ENCODE measurements around the gene KRT71.
A peak's percentile ranks its signal among the peaks of the same experiment; 100 is the strongest.

Gene KRT71

GRCh38 chr12:52535574-52535973, 17.4 kb downstream of the KRT71 start:
- H3K27me3 ChIP-seq (replicated peaks) = no peaks in the 10 kb centered on the region
- H3K4me3 ChIP-seq (ENCODE audit: low read depth, low read length) = no peak overlapping the region
- DNase-seq = no peak
- H3K36me3 ChIP-seq (replicated peaks) = no peaks in the 10 kb centered on the region
- H3K27ac ChIP-seq = no peak overlapping the region
- in situ Hi-C loops (cut with HindIII; ENCODE audit: low pct_ligation_motif_present, low sequenced_read_pairs) = no loop called here
- TF ChIP-seq, protein P1, sequence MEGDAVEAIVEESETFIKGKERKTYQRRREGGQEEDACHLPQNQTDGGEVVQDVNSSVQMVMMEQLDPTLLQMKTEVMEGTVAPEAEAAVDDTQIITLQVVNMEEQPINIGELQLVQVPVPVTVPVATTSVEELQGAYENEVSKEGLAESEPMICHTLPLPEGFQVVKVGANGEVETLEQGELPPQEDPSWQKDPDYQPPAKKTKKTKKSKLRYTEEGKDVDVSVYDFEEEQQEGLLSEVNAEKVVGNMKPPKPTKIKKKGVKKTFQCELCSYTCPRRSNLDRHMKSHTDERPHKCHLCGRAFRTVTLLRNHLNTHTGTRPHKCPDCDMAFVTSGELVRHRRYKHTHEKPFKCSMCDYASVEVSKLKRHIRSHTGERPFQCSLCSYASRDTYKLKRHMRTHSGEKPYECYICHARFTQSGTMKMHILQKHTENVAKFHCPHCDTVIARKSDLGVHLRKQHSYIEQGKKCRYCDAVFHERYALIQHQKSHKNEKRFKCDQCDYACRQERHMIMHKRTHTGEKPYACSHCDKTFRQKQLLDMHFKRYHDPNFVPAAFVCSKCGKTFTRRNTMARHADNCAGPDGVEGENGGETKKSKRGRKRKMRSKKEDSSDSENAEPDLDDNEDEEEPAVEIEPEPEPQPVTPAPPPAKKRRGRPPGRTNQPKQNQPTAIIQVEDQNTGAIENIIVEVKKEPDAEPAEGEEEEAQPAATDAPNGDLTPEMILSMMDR (IDR thresholded peaks at IDR 0.05; ENCODE audit: low read depth, low read length, missing control alignments) = no peak

DNA sequence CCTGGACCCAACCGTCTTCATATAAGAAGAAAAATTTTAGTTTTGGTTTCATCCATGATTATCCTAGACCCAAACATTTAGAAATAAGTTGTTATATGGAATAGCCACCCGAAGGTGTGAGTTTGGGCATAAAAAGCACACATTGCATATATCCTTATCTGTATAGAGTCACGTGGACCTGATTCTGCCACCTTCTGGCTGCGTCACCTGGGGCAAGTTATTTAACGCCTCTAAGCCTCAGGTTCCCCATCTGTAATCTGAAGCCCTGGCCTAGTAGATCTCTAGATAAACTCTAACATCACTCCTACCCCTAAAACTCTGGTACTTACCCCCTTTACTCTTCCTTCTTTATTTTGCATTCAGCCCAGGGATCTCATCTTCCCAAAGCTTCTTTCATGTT, 18.5 kb downstream of the KRT71 start:
- H3K27me3 ChIP-seq (replicated peaks) = no peaks in the 10 kb centered on the region
- DNase-seq = no peak

DNA sequence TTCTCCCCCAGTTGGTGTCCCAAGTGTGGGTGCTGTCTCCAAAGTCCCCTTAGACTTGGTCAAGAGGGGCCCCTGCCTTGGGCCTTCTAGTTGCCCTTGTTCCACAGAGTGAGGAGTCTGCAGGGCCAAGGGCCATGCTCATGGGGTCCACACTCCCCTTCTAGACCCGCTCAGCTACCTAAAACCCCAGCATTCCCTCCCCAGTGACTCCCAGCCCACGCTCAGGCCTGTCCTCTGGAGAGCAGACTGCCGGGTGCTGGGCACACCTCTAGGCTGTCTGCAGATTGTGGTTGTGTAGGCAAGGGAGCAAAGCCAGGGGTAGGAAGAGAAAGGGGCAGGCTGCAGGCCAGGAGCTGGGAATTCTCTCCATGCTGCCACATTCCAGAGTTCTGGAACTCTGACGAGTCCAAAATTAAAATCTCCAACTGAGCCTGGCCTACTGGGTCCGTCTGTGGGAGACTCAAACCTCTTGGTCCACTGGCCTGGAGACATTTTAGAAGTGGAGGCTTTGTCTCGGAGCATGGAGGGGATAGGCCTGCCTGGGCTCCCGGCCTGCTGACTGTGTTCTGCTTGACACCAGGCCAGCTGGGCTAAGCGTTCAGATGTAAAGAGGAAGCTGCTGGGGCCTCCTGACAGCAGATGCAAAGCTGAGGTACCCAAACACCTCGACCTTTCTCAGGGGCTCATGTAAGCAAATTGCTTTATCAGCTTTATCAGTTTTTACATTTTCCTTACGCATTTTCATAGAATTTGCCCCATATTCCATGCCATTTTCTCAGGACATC, 19.1 kb downstream of the KRT71 start:
- H3K4me3 ChIP-seq (ENCODE audit: low read depth, low read length) = no peak overlapping the region
- TF ChIP-seq, protein P1 (IDR thresholded peaks at IDR 0.05; ENCODE audit: low read depth, low read length, missing control alignments) = no peak
- in situ Hi-C loops (cut with HindIII; ENCODE audit: low pct_ligation_motif_present, low sequenced_read_pairs) = no loop called here
- no peaks in the 10 kb centered on the region for H3K27me3 ChIP-seq (replicated peaks)
- H3K36me3 ChIP-seq (replicated peaks) = no peaks in the 10 kb centered on the region
- no peak for DNase-seq
- no peak overlapping the region for H3K27ac ChIP-seq

More for the DNA sequence above, 18.5 kb downstream of the KRT71 start:
- no peak overlapping the region for H3K4me3 ChIP-seq (ENCODE audit: low read depth, low read length)
- in situ Hi-C loops (cut with HindIII; ENCODE audit: low pct_ligation_motif_present, low sequenced_read_pairs) = no loop called here
- H3K36me3 ChIP-seq (replicated peaks) = no peaks in the 10 kb centered on the region
- TF ChIP-seq, protein P1 (IDR thresholded peaks at IDR 0.05; ENCODE audit: low read depth, low read length, missing control alignments) = peak; percentile 50
- H3K27ac ChIP-seq = no peak overlapping the region

GRCh38 chr12:52532636-52533035, 20.3 kb downstream of the KRT71 start:
- Histone ChIP-seq H3K4me3 (ENCODE audit: low read depth, low read length) (no peak overlapping the region), H3K27me3 (replicated peaks) (no peaks in the 10 kb centered on the region), H3K27ac (no peak overlapping the region), H3K36me3 (replicated peaks) (no peaks in the 10 kb centered on the region)
- TF ChIP-seq, protein P1 (IDR thresholded peaks at IDR 0.05; ENCODE audit: low read depth, low read length, missing control alignments) = no peak
- no peak for DNase-seq
- in situ Hi-C loops (cut with HindIII; ENCODE audit: low pct_ligation_motif_present, low sequenced_read_pairs) = no loop called here

DNA sequence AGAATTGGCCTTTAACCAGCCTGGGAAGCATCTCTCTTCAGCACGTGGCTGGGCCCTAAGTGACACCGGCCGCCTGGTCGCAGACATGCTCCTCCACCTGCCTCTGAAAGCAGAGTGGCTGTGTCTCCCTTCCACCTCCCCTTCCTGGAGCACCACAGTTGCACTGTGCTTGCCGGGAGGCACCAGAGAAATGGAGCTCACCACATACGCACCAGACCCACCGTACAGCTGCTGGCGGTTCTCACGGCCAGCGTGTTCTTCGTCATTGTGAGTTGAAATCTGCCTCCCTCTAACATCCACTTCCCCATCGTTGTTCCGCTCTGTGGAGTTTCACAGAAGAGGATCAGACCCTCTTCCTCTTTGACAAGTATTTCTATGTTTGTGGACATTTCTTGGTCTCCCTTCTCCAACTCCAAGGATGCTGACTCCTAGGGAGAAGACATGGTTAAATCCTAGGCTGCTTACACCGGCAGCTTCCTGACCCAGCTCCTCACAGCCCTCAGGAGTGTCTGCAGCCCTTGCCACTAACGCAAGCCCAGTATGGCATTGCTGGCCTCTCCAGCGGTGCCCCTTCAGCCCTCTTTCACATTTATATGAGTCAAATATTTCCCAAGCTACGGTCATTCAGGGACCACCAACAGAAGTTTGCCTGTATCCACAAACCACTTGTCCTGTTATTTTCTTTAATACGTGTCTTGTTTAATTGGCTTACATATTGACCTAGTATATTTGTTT, 21.2 kb downstream of the KRT71 start:
- TF ChIP-seq, protein P1 (IDR thresholded peaks at IDR 0.05; ENCODE audit: low read depth, low read length, missing control alignments) = no peak
- H3K27me3 ChIP-seq (replicated peaks) = no peaks in the 10 kb centered on the region
- no peaks in the 10 kb centered on the region for H3K36me3 ChIP-seq (replicated peaks)
- in situ Hi-C loops (cut with HindIII; ENCODE audit: low pct_ligation_motif_present, low sequenced_read_pairs) = no loop called here
- H3K27ac ChIP-seq = no peak overlapping the region
- DNase-seq = no peak
- H3K4me3 ChIP-seq (ENCODE audit: low read depth, low read length) = no peak overlapping the region
